GM06990 (cell line): Measurements from ENCODE around the gene HRAS.

ENCODE experiments used
- DNase-seq: peaks from one replicate; pipeline ENCODE4 v3.0.0-alpha.2; 2011; ENCODE audit not compliant: insufficient read length; ENCODE audit errors: extremely low read depth
- H3K27me3 ChIP-seq: replicated peaks from 2 replicates; pipeline ENCODE4 v1.6.0; 2011; ENCODE audit warnings: low read length; ENCODE audit not compliant: control insufficient read depth, insufficient read depth
- H3K36me3 ChIP-seq: 2 replicates; pipeline ENCODE4 v1.5.1; 2011; ENCODE audit warnings: low read length; ENCODE audit not compliant: control insufficient read depth, insufficient read depth
- H3K4me3 ChIP-seq: replicated peaks from 2 replicates; pipeline ENCODE4 v1.5.1; 2011; ENCODE audit warnings: low read depth, mild to moderate bottlenecking, control low read depth, low read length
- TF ChIP-seq, protein P1 (sequence below): IDR thresholded peaks from 2 replicates; pipeline ENCODE4 v1.5.1; 2011; ENCODE audit warnings: low read length, control low read depth, mild to moderate bottlenecking, inconsistent platforms; ENCODE audit not compliant: insufficient read depth, poor library complexity, severe bottlenecking

The HRAS gene

DNA sequence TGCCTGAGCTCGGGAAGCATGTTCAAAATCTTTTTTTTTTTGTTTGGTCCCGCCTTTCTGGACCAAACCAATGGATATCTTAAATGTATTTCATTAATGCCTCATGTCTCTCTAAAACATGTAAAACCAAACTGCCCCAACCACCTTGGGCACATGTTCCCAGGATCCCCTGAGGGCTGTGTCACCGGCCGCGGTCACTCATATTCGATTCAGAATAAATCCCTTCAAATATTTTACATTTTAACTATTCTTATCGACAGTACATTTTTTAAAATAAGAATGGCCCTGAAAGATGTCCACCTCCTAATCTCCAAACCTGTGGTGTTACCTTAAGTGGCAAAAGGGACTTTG, 30.4 kb downstream of the HRAS start:
- Histone ChIP-seq H3K27me3 (no peaks in the 10 kb centered on the region), H3K36me3 (peaks cover 13% of the 10 kb centered on the region), H3K4me3 (no peak overlapping the region; the same call in 1 of the 2 replicates)
- TF ChIP-seq, protein P1, sequence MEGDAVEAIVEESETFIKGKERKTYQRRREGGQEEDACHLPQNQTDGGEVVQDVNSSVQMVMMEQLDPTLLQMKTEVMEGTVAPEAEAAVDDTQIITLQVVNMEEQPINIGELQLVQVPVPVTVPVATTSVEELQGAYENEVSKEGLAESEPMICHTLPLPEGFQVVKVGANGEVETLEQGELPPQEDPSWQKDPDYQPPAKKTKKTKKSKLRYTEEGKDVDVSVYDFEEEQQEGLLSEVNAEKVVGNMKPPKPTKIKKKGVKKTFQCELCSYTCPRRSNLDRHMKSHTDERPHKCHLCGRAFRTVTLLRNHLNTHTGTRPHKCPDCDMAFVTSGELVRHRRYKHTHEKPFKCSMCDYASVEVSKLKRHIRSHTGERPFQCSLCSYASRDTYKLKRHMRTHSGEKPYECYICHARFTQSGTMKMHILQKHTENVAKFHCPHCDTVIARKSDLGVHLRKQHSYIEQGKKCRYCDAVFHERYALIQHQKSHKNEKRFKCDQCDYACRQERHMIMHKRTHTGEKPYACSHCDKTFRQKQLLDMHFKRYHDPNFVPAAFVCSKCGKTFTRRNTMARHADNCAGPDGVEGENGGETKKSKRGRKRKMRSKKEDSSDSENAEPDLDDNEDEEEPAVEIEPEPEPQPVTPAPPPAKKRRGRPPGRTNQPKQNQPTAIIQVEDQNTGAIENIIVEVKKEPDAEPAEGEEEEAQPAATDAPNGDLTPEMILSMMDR = no peak
- DNase-seq = no peak

DNA sequence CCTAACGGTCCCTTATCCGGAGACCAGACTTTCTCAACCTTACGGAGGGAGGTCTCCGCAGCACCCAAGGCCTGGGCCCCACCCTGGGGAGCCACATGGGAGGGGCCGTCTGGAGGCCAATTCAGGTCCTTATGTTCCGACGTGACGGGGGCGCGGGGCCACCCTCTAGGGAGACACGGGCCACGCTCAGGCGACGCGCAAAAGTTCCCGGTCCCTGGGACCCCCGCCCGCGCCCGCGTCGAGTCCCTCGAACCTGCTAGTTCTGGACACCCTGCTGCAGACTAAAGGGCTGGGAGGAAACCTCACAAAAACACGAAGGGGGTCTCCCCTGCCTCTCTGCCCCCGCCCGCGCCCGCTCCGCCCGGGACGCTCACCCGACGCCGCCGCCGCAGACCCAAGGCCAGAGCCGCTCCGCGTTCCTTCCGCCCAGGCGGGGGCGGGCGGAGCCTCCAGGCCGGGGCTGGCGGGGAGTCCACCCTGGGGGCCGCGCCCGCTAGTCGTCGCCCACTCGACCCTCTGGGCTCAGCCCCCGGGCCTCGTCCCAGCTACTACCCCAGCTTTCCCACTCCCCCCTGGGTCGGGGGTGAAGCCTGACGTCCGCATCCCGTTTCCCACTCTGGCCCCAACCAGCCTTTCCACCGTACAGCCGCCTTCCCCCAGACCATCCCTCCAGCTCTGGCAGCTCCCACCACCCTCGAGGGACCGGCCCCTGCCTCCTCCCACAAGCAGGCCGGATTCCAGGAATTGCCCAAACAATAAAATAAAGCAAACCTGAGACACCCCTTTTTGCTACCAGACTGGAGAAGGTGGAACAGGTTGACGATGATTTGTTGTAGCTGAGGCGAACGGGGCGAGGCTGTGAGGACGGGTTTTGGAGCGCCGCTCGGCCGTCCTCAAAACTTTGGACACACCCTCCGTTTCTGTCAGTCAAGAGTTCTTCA, 31.1 kb downstream of the HRAS start:
- Histone ChIP-seq H3K27me3 (no peaks in the 10 kb centered on the region), H3K36me3 (peaks cover 17% of the 10 kb centered on the region), H3K4me3 (peak overlapping the region; percentile 50)
- DNase-seq = no peak
- TF ChIP-seq, protein P1 = no peak

DNA sequence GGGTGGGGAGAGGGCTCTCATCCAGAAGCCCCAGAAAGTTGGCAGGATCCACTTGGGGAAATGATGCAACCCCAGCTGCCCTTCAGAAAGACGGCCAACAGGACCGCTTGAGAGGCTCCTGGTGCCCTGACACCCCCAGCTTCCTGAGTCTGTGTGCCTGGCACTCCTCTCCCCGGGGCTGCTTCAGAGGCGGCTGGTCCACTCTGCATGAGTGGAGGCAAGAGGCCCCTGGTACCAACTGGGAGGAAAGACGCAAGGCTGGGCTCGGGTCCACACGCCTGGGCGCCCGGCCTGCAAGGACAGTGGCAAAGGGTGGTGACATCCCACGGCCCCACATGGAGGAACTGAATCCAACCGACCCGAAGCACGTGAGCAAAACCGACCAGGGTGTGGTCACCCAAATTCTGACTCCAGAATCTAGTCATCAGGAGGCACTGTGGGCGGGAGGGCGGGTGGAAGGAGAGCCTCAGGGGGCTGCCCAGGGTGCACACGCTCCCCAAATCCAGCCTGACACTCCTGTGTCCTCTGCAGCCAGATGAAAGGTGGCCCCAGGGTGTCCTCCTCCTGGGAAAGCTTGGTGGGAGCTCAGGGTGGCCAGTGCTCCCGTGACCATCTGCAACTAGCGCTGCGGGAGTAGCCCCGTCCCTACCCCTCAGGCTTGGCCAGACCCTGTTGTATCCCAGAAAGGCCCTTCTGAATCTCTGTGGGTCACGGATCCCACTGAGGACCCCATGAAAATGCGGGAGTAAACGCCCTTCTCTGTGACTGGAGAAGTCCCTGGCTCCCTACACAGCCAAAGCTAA, 32.0 kb downstream of the HRAS start:
- no peaks in the 10 kb centered on the region for H3K27me3 ChIP-seq
- peaks cover 25% of the 10 kb centered on the region for H3K36me3 ChIP-seq
- DNase-seq = peak; percentile 62
- TF ChIP-seq, protein P1 = no peak
- peak overlapping the region; percentile 50 for H3K4me3 ChIP-seq

DNA sequence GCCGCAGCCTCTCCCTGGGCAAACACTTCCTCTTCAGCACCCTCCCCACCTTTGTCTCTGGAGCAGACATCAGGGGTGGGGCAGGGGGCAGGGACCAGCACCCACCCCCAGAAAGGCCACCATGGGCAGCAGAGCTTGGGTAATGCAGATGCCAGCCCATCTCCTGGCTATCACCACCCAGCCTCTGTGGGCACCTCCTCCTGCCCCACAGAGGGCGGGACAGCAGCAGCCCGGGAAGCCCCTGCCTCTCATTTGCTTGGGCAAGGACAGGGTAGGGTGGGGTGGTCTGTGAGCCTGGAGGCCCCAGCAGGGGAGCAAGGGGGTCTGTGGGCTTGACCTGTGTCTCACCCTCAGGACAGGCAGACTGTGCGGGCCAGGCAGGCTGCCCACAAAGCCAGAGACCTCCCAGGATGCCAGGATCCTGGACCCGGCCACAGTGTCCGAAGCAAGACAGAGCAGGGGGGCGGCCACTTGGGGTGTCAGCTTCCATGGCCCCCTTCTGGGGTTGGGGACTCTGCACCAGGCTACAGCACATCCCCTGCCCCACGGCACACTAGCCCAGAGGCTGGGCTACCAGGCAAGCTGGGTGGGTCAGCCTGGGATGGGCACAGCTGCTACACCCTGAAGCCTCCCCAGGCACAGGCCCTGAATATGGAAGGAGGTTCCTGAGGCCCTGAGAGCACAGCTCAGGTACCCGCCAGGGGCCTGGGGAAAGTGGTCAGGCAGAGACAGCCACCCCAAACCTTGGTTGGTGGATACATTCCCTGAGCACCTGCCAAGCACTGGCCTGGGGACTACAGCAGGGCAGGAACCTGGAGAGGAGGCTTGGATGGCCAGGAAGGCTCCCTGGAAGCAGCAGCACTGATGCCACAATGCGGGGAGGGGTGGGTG, 32.8 kb downstream of the HRAS start:
- TF ChIP-seq, protein P1 = no peak
- peaks cover 33% of the 10 kb centered on the region for H3K36me3 ChIP-seq
- H3K27me3 ChIP-seq = no peaks in the 10 kb centered on the region
- no peak for DNase-seq
- H3K4me3 ChIP-seq = no peak overlapping the region

DNA sequence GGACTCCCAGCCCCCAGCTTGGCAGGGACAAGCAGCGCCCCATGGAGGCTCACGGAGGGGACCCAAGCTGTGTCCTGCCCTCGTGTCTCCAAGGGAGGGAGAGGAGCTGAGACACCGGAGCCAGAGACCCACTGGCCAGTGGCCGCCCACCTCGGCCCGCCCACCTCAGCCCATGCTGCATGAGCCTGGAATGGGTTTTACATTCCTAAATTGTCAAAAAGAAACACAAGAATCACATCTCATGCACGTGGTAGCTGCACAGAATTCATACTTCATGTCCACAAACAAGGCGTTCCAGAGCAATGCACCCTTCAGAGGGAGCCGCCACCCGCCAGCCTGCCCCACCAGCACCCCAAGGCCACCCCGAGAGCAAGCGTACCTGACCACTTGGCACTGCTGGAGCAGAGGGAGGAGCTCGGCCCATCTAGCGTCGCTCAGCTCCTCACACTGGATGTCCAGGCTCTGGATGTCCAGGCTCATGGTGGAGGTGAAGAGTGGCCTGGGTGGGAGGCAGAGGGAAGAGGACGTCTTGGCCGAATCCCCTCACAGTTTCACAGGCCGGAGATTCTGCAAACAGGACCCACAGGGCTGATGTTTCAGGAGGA, 33.6 kb downstream of the HRAS start:
- Histone ChIP-seq H3K36me3 (peaks cover 39% of the 10 kb centered on the region), H3K4me3 (no peak overlapping the region), H3K27me3 (no peaks in the 10 kb centered on the region)
- no peak for DNase-seq
- TF ChIP-seq, protein P1 = no peak
